AG04450 (cell line): ENCODE measurements around the gene GINM1. TPM values are rescaled to one million over a fixed set of nuclear protein-coding genes. Genes with fewer than 3 reads are reported as not detected.

Experiments used
- CTCF ChIA-PET: fragments of 300-600, 350-600 bp; formaldehyde crosslinking; extraction: SDS; loops from one replicate; lab custom pipeline; 2022; ENCODE audit warnings: antibody characterized with exemption, inconsistent platforms; lab: Charles Lee
- POLR2A ChIA-PET: fragments of 350-600 bp; formaldehyde crosslinking; extraction: SDS; loops from one replicate; lab custom pipeline; 2021; ENCODE audit warnings: antibody characterized with exemption, inconsistent platforms; lab: Yijun Ruan, JAX
- DNase-seq: peaks from one replicate; pipeline ENCODE4 v3.0.0-alpha.2; 2011; ENCODE audit warnings: low read depth, low spot score
- H3K27ac ChIP-seq: one replicate; pipeline ENCODE4 v1.5.1; 2012; ENCODE audit warnings: low read depth, low read length, control low read depth
- H3K27me3 ChIP-seq: one replicate; pipeline ENCODE4 v1.6.0; 2012; ENCODE audit warnings: low read length; ENCODE audit not compliant: control insufficient read depth, insufficient read depth
- H3K4me3 ChIP-seq: 2 replicates; pipeline ENCODE4 v1.5.1; 2011; ENCODE audit warnings: mild to moderate bottlenecking, low read depth, low read length, control low read depth
- H3K9me3 ChIP-seq: 2 replicates; pipeline ENCODE4 v1.5.1; 2012; ENCODE audit warnings: low read length; ENCODE audit not compliant: control insufficient read depth, insufficient read depth
- CTCF ChIP-seq: IDR thresholded peaks from 2 replicates; pipeline ENCODE4 v1.5.1; 2011; ENCODE audit warnings: low read depth, low read length, control low read depth, inconsistent platforms
- polyA plus RNA-seq: library from polyadenylated mRNA; depleted of rRNA; stranded (reverse); fragments of >200 nt; gene quantifications from 2 replicates; pipeline ENCODE4 v1.2.3, GENCODE V29; 2011

Gene GINM1
- polyA plus RNA-seq, 1 experiment: 42.0 TPM

- ChIA-PET POLR2A (no interaction called here), CTCF (interaction anchor here (0.6 to 1.0 kb wide), 4 partner anchors 21 to 599 kb away, joined by 3 to 7 read pairs (median 4); partner anchors contain the start of gene PPIL4)
- no peaks in the 10 kb centered on the region for H3K27me3 ChIP-seq
- H3K4me3 ChIP-seq: peak overlapping the region; percentile 88
- TF ChIP-seq CTCF: no peak
- no peak for DNase-seq
- H3K9me3 ChIP-seq: no peaks in the 10 kb centered on the region; the same call in 1 of the 2 replicates
- peak overlapping the region; percentile 61 for H3K27ac ChIP-seq
Observed at GRCh38 chr6:149566410-149567193, 427 bp downstream of the GINM1 start.

GRCh38 chr6:149567194-149567586 is 1.0 kb downstream of the GINM1 start:
- Histone ChIP-seq H3K27me3 (no peaks in the 10 kb centered on the region), H3K9me3 (no peaks in the 10 kb centered on the region; the same call in 1 of the 2 replicates), H3K27ac (peak overlapping the region; percentile 61), H3K4me3 (peak overlapping the region; percentile 88)
- TF ChIP-seq CTCF: no peak
- ChIA-PET POLR2A (no interaction called here), CTCF (no interaction called here)
- no peak for DNase-seq

- CTCF ChIA-PET: no interaction called here
- DNase-seq: no peak
- no peak for TF ChIP-seq CTCF
- Histone ChIP-seq H3K27me3 (no peaks in the 10 kb centered on the region), H3K27ac (no peak overlapping the region), H3K4me3 (no peak overlapping the region), H3K9me3 (no peaks in the 10 kb centered on the region; the same call in 1 of the 2 replicates)
- POLR2A ChIA-PET: no interaction called here
Observed at GRCh38 chr6:149567945-149568585, 1.9 kb downstream of the GINM1 start.

- POLR2A ChIA-PET: no interaction called here
- no peak for DNase-seq
- Histone ChIP-seq H3K27me3 (no peaks in the 10 kb centered on the region), H3K4me3 (no peak overlapping the region), H3K9me3 (no peaks in the 10 kb centered on the region), H3K27ac (no peak overlapping the region)
- CTCF ChIA-PET: no interaction called here
- no peak for TF ChIP-seq CTCF
Observed at GRCh38 chr6:149580880-149581279, 14.7 kb downstream of the GINM1 start.

GRCh38 chr6:149581349-149581748 is 15.2 kb downstream of the GINM1 start:
- no peak for TF ChIP-seq CTCF
- Histone ChIP-seq H3K9me3 (no peaks in the 10 kb centered on the region), H3K27ac (no peak overlapping the region), H3K27me3 (no peaks in the 10 kb centered on the region), H3K4me3 (no peak overlapping the region)
- POLR2A ChIA-PET: no interaction called here
- DNase-seq: no peak
- CTCF ChIA-PET: no interaction called here
